K562 (cell line): ENCODE data around the gene GLIPR2.

ENCODE experiments used
- HDAC2 ChIP-seq: fragments of 450-650 bp; IDR thresholded peaks from 2 replicates; pipeline ENCODE4 v1.6.1; 2016; ENCODE audit warnings: mild to moderate bottlenecking
- MYC ChIP-seq, 2 experiments: fragments of 250-450 bp in 1 of 2; sonication (Bioruptor Pico) in 1 of 2; IDR thresholded peaks; 2 replicates each; pipeline versions ENCODE4 v1.5.1 to v1.6.1; 2012 to 2021; ENCODE audit warnings: low read depth in 2 of 2, borderline replicate concordance in 1 of 2, improper control_type of control experiment in 1 of 2, low read length in 1 of 2, mild to moderate bottlenecking in 1 of 2, moderate library complexity in 1 of 2
- ZNF398 ChIP-seq: fragments of 250-450 bp; sonication (Bioruptor Pico); IDR thresholded peaks from 2 replicates; pipeline ENCODE4 v1.8.0; 2021; ENCODE audit warnings: moderate library complexity, mild to moderate bottlenecking, inconsistent platforms

GRCh38 chr9:36165826-36166167, 29.3 kb downstream of the GLIPR2 start:
- no peak for TF ChIP-seq MYC (IDR thresholded peaks at IDR 0.05; ENCODE audit: low read depth, low read length)
- no peak for TF ChIP-seq MYC (CRISPR knock-in tag; IDR thresholded peaks at IDR 0.05; ENCODE audit: borderline replicate concordance, low read depth)
- no peak for TF ChIP-seq HDAC2
- no peak for TF ChIP-seq ZNF398 (CRISPR knock-in tag)
